ENCODE data around the gene PCBP4.

The PCBP4 gene

GRCh38 chr3:51938780-51939425 is 28.4 kb downstream of the PCBP4 start:
- peak overlapping the region; percentile 2 for H3K4me3 ChIP-seq (replicated peaks; ENCODE audit: low read depth, low read length)
- no peak for TF ChIP-seq CTCF (IDR thresholded peaks at IDR 0.05; ENCODE audit: low read depth, low read length, missing control alignments)
- DNase-seq (ENCODE audit: extremely low read depth, low read depth) = no peak

GRCh38 chr3:51937611-51938450 is 29.4 kb downstream of the PCBP4 start:
- no peak for TF ChIP-seq CTCF (IDR thresholded peaks at IDR 0.05; ENCODE audit: low read depth, low read length, missing control alignments)
- H3K4me3 ChIP-seq (replicated peaks; ENCODE audit: low read depth, low read length) = no peak overlapping the region

GRCh38 chr3:51937014-51937413 is 30.2 kb downstream of the PCBP4 start:
- H3K4me3 ChIP-seq (replicated peaks; ENCODE audit: low read depth, low read length) = no peak overlapping the region
- no peak for DNase-seq (ENCODE audit: extremely low read depth, low read depth)
- no peak for TF ChIP-seq CTCF (IDR thresholded peaks at IDR 0.05; ENCODE audit: low read depth, low read length, missing control alignments)

More at GRCh38 chr3:51937611-51938450, 29.4 kb downstream of the PCBP4 start:
- DNase-seq (ENCODE audit: extremely low read depth, low read depth) = no peak

- no peak for DNase-seq (ENCODE audit: extremely low read depth, low read depth)
- no peak for TF ChIP-seq CTCF (IDR thresholded peaks at IDR 0.05; ENCODE audit: low read depth, low read length, missing control alignments)
- no peak overlapping the region for H3K4me3 ChIP-seq (replicated peaks; ENCODE audit: low read depth, low read length)
These were observed 31.1 kb downstream of the PCBP4 start for GRCh38 chr3:51935886-51936755.

- no peak for DNase-seq (ENCODE audit: extremely low read depth, low read depth)
- no peak for TF ChIP-seq CTCF (IDR thresholded peaks at IDR 0.05; ENCODE audit: low read depth, low read length, missing control alignments)
- no peak overlapping the region for H3K4me3 ChIP-seq (replicated peaks; ENCODE audit: low read depth, low read length)
These were observed 32.0 kb downstream of the PCBP4 start for GRCh38 chr3:51934991-51935885.

Data from HFF-Myc (cell line).